ENCODE results near the gene SH3RF3.

- TF ChIP-seq POLR2A (IDR thresholded peaks at IDR 0.05) (no peak), POLR2AphosphoS5 (IDR thresholded peaks at IDR 0.05) (no peak)
- TF ChIP-seq, protein P1, sequence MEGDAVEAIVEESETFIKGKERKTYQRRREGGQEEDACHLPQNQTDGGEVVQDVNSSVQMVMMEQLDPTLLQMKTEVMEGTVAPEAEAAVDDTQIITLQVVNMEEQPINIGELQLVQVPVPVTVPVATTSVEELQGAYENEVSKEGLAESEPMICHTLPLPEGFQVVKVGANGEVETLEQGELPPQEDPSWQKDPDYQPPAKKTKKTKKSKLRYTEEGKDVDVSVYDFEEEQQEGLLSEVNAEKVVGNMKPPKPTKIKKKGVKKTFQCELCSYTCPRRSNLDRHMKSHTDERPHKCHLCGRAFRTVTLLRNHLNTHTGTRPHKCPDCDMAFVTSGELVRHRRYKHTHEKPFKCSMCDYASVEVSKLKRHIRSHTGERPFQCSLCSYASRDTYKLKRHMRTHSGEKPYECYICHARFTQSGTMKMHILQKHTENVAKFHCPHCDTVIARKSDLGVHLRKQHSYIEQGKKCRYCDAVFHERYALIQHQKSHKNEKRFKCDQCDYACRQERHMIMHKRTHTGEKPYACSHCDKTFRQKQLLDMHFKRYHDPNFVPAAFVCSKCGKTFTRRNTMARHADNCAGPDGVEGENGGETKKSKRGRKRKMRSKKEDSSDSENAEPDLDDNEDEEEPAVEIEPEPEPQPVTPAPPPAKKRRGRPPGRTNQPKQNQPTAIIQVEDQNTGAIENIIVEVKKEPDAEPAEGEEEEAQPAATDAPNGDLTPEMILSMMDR (IDR thresholded peaks at IDR 0.05), result no peak
Measured at GRCh38 chr2:109456776-109457175, 327.8 kb downstream of the SH3RF3 start.
